Astrocyte of the spinal cord (primary cell): ENCODE data around the gene SORCS2.
A peak's percentile ranks its signal among the peaks of the same experiment; 100 is the strongest.

ENCODE experiments used
- DNase-seq: peaks from one replicate; pipeline ENCODE4 v3.0.0; 2011; ENCODE audit warnings: low read depth, low spot score
- H3K4me3 ChIP-seq: 2 replicates; pipeline ENCODE4 v1.5.1; 2011; ENCODE audit warnings: low read depth, mild to moderate bottlenecking, low read length, moderate library complexity
- in situ Hi-C: cut with HindIII; loops from 2 replicates; pipeline ENCODE4 v1.10.0; 2017; ENCODE audit warnings: low sequenced_read_pairs
- TF ChIP-seq, protein P1 (sequence below): IDR thresholded peaks from 2 replicates; pipeline ENCODE4 v1.5.1; 2012; ENCODE audit warnings: low read depth, mild to moderate bottlenecking, low read length, inconsistent platforms

Gene SORCS2

DNA sequence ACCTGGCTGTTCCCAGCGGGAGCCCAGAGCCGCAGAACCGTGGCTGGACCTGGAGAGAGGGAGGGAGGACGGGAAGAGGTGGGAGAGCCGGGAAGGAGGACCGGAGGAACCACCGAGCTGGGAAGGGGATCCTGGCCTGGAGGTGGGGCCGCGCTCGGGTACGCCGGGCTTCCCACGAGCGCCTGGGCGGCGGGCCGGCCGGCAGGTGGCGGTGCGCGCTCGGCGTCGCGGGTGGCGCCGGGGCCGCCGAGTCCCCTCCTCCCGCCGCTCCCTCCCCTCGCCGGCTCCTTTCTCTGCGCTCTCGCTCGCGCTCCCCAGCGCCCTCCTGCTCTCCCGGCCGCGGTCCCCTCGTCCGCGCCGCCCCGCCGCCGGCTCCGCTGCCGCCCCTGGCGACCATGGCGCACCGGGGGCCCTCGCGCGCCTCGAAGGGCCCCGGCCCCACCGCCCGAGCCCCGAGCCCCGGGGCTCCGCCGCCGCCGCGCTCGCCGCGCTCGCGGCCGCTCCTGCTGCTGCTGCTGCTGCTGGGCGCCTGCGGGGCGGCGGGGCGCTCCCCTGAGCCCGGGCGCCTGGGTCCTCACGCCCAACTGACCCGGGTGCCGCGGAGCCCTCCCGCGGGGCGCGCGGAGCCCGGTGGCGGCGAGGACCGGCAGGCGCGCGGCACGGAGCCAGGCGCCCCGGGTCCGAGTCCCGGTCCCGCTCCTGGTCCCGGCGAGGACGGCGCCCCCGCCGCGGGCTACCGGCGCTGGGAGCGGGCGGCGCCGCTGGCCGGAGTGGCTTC is at the start of gene SORCS2:
SORCS2 (plus strand) TSS at position 287 of the 778 bp plus-strand sequence.
- TF ChIP-seq, protein P1, sequence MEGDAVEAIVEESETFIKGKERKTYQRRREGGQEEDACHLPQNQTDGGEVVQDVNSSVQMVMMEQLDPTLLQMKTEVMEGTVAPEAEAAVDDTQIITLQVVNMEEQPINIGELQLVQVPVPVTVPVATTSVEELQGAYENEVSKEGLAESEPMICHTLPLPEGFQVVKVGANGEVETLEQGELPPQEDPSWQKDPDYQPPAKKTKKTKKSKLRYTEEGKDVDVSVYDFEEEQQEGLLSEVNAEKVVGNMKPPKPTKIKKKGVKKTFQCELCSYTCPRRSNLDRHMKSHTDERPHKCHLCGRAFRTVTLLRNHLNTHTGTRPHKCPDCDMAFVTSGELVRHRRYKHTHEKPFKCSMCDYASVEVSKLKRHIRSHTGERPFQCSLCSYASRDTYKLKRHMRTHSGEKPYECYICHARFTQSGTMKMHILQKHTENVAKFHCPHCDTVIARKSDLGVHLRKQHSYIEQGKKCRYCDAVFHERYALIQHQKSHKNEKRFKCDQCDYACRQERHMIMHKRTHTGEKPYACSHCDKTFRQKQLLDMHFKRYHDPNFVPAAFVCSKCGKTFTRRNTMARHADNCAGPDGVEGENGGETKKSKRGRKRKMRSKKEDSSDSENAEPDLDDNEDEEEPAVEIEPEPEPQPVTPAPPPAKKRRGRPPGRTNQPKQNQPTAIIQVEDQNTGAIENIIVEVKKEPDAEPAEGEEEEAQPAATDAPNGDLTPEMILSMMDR, result peak; percentile 36
- peak within 1 kb of the TSS; percentile 48 for H3K4me3 ChIP-seq
- in situ Hi-C loops, result no loop called here
- peak; percentile 36 for DNase-seq

DNA sequence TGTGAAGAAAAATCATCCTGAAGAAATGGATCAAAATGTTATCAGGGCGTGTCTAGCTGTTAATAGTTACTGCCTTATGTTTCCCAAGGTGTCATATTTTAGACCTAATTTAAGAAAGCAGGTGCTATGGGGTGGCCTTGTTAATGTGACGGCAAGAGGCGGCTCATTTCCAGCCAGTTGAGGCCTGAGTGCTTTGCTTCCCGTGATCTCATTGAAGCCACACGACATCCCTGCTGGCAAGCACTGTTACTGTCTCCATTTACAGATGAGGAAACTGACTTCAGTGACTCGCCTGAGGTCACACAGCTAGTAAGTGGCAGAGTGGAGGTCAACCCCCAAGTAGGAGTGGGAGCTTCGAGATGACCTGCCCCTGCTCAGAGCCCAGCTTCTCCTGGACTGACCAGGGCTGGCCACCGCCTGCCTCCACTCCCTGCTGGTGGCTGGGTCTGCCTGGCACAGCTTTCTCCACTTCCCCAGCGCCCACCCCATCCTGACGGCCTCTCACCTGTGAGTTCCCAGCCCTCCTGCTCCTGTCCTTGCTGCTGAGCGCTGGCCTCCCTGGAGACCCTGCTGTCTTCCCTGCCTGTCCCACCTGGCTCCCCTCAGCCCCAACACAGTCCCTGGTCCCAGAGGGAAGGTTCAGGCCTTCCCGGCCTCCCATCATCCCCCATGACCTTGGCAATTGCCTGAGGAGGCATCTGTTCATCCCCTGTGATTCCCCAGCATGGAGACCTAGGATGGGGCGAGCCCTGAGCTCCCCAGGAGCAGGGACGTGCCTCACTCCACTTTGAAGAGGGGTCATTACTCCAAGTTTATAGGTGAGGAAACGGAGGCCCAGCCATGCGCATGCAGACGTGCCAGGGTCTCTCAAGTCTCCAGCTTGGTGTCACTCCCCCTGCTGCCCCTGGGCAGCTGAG is 47.7 kb upstream of the SORCS2 start:
- no peak for DNase-seq
- TF ChIP-seq, protein P1, result no peak
- in situ Hi-C loops, result no loop called here
- H3K4me3 ChIP-seq, result no peak overlapping the region

DNA sequence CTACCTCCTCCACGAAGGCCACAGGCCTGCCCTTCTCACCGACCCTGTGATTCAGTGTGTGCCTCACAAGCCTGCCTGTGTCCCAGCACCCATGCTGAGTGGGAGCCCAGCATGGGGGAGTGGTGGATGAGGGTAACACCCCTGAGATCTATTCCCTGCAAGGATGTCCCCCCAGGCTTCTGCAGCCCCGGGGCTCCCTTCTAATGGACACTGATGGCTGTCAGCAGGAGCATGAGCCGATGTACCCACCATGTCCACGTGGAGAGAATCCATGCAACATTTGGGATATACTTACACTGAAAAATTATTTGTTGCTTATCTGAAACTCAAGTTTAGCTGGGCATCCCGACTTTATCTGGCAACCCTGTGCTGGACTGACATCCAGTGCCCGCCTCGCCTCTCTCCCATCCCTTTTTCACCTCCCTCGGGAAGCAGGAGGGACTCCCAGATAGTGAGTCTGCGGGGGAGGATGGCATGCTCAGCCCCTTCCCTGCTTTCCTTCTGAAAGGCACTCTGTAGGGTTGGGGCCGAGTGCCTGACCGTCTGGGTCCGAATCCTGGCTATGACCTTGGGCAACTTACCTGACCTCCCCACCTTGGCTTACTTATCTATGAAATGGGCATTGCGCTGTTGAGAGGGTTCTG is 46.9 kb upstream of the SORCS2 start:
- in situ Hi-C loops, result no loop called here
- no peak overlapping the region for H3K4me3 ChIP-seq
- TF ChIP-seq, protein P1, result no peak
- no peak for DNase-seq

DNA sequence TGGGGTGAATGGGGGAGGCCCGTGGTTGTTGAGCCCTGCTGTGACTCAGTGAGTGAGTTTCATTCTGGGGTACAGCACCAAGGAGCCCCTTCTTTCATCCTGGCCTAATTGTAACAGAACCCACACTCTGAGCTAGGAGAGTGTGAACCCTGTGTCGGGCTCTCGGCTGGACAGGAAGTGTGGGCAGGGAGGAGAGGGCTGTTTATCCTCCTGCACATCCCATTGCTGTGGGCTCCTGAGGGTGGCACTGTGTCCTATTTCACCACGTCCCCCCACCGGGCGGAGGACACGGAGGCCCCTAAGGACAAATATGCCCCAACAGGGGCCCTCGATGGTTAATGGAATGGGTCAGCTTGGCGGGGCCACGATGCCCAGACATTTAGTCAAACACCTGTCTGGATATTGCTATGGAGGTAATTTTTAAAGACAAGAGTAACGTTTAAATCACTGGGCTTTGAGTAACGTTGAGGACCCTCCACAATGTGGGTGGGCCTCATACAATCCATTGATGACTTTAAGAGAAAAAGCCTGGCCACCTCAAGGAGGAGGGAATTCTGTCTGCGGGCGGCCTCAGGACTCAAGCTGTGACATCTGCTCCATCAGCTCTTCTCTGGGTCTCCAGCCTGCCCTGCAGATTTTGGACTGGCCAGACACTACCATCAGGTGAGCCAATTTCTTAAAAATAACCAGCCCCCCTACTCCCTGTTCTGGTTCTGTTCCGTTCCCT is 46.1 kb upstream of the SORCS2 start:
- in situ Hi-C loops, result no loop called here
- TF ChIP-seq, protein P1, result no peak
- H3K4me3 ChIP-seq, result no peak overlapping the region
- DNase-seq, result no peak

DNA sequence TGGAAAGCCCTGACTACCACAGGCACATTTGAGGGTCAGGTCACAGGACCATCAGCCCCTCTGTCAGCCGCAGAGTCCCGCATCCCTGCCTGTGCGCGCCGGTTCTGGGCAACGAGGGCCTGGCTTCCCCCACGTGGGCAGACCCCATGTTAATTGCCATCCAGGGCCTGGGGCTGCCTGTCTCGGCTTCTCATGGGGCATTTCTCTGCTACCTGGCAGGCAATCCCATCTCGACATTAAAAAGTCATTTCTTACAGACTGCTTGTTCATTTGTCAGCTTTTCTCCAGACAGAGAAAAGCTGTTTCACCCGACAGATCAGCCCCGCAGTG is 45.6 kb upstream of the SORCS2 start:
- TF ChIP-seq, protein P1, result no peak
- H3K4me3 ChIP-seq, result no peak overlapping the region
- in situ Hi-C loops, result no loop called here
- no peak for DNase-seq

DNA sequence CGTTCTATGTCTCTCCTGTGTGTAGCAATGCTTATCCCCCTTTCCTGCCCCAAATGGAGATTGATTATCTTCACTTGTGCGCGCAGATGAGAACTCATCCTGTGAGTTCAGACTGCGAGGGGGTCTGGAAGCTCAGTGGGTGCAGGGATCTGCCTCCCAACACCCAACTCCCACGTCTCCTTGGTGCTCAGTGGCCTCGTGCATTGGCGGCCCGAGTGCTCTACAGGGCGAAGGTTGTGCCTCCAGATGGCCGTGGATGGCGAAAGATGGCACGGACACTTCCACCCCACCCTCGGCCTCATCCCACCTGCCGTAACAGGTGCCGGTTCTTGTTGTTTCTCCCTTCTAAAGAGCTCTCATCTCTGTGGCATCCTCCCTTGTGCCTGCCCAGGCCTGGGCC is 45.1 kb upstream of the SORCS2 start:
- in situ Hi-C loops, result no loop called here
- DNase-seq, result no peak
- TF ChIP-seq, protein P1, result no peak
- H3K4me3 ChIP-seq, result no peak overlapping the region
